GF-D8 (cell line): ENCODE results near the gene SLC2A1.

Source experiments
- DNase-seq: peaks from one replicate; lab custom pipeline; 2025; lab: John Stamatoyannopoulos, UW

Gene SLC2A1

DNA sequence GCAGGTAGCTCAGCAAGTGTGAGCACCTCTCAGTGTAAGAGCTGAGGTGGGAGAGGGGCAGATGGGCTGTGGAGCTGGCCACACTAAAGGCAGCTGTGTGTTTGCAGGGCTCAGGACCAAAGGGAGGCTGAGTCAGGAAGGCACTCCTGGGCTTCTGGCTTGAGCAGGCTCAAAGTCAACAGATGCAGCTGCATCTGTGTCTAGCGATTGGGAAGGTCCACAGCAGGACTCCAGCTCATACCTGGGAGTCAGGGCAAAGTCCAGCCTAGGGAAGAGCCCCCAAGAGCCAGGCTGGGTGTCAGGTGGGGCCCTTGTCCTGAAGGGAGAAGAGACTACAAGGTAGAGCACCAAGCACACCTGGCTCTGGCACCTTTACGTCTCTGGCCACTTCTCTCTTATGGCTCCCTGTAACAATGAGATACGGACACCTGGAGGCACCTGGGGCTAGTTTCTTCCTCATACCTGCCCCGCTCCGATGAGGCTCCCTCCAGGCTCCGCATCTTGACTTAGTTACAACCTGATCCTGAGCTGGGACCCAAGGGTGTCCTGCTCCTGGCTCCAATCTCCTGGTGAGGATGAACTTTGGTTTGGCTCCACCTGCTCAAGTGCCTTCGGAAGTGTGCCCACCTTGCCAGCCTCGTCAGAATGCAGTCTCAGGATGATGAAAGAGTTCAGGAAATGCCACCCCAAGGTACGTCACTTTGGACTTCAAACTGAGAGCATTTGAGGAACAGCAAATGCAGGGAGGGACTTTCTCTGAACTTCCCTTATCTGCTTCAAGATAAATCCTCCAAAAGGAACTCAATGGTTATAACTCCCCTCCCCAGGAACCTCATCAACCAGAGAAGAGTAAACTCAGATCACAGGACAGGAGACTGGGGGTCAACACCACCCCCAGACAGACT lies 21.5 kb upstream of the SLC2A1 start:
- no peak for DNase-seq

DNA sequence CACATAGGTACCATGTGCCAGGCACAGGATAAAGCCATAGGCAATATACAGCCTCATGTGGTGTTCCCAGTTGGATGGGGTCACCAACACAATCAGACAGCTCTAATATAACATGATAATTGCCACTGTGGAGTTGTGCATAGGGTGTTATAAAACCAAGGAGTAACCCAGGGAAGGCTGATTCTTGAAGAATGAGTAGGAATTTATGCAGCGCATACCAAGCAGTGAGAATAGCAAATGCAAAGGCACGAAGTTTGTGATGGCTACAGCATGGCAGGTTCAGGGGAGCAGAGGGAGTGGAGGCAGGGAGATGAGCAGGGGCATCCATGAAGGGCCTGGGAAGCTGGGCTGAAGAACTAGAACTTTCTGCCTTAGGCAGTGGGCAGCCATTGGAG lies 20.4 kb upstream of the SLC2A1 start:
- no peak for DNase-seq

DNA sequence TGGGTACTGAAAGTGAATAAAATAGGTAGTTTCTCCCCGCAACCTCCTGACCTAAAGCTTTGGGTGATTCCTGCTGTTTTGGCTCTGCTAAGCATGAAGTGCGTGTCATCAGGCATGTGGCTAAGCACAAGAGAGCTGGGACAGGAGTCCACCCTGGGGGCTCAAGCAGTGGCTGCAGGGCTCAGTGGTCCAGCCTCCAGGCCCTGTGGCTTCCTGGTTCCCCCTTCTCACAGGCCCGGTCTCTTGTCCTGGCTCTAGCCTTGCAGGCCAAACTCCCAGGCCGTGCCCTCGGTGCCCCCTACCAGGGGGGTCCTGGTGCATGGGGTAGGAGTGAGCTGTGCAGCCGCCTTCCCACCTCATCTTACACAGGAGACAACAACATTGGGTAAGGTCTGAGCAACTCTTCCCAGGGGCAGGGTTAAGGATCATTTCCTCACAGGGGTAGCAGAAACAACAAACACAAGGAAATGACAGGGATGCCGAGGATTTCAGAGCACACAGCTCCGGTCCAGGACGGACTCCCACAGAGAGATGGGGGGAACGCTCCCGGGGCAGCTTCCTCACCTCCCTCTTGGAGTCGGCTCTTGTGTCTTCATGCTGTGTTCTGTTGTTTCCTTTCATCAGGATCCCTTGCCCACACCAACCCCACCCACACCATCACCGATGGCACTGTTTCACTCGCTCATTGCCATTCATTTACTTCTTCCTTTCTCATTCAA lies 19.8 kb upstream of the SLC2A1 start:
- DNase-seq = no peak

DNA sequence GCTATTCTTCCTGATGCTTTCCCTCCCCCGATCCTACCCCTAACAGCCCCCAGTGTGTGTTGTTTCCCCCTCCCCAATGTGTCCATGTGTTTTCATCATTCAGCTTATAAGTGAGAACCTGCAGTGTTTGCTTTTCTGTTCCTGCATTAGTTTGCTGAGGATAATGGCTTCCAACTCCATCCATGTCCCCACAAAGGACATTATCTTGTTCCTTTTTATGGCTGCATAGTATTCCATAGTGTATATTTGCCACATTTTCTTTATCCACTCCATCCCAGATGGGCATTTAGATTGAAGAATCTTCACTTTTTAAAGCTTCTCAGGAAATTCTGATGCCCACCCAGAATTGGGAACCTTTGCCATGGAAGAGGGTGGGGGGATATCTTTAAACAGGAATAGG lies 19.0 kb upstream of the SLC2A1 start:
- no peak for DNase-seq

DNA sequence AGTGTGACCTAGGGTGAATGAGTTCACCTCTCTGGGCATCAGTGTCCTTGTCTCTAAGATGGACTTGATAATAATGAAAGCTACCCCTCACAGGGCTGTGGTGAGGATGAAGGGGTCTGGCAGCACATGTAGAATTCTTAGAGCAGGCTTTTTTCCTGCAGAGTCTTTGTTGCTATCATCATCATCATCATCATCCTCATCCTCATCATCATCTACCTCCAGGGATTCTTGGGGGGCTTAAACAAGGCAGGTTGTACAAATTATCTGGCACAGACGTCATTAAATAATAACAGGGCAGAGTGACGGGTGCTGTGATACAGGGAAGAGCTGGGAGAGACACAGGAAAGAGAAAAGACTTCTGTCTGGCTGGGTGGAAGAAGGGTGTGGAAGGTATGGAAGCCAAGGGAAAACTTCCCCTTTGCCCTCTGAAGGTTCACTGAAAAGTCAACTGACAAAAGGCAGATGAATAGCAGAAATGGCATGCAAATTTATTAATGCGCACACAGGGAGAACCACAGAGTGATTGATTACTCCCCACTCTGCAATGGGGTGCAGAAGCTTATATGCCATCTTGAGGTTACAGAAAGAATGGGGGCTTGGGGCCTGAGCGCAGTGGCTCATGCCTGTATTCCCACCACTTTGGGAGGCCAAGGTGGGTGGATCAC lies 17.0 kb upstream of the SLC2A1 start:
- no peak for DNase-seq

DNA sequence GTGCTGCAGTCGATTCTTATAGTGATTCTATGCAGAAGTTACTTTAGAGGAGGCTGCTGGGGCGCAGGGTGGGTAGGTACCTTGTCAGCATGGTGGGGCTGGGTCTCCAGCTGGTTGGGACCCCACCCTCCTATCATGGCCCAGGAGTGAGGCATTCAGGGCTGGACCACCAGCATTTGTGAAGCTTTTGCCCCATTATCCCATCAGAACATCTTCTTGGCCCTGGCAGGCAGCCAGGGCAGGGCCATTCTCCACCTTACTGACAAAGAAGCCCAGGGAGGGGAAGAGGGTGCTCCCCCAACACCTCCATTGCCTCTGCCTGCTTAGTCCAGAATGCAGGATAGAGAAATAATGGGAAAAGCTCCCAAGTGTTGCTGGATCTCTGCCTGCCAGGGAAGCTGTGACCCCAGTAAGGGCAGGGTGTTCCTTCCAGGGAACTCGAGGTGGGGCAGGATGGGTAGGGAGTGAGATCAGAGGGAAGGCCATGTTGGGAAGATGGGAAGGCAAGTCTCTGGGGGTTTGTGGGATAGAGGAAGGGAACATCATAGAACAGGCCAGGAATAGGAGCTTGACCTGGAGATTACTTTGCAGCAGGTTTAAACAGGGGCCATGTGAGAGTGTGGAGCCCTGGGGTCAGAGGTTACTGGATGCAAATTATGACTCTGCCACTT lies 16.2 kb upstream of the SLC2A1 start:
- DNase-seq = no peak

DNA sequence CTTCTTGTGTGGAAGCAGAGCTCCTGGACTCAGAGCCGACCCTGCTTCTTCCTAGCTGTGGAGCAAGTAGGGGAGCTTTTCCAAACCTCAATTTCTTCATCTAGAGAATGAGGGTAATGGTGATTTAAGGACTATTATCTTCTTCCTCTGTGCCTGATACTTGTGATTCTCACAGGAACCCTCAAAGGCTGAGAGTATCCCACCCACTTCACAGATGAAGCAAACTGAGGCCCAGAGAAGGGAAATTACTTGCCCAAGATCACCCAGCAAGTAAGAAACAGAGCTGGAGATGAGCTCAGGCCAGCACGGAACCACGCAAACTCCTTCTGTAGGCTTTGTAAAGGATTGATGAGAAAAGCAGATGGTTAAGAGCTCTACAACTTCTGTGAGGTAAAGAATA lies 15.1 kb upstream of the SLC2A1 start:
- no peak for DNase-seq

DNA sequence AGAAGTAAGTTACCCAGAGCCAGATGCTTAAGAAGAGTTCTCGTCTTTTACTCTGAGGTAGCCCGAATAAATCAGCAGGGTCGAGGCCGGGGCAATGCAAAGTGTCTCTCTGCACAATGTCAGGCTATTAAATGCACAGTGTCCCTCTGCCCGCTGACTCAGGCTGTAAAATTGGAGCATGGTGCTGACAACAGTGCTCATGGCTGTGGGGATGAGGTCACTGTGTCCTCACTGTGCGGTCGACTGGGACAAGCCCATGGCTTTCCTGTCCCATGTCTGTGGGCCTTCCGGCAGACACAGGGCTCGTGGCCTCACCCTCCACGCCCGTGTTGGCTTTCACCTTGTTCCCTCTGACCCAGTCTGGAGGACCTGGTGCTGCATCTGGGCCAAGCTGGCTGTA lies 14.6 kb upstream of the SLC2A1 start:
- DNase-seq = no peak

DNA sequence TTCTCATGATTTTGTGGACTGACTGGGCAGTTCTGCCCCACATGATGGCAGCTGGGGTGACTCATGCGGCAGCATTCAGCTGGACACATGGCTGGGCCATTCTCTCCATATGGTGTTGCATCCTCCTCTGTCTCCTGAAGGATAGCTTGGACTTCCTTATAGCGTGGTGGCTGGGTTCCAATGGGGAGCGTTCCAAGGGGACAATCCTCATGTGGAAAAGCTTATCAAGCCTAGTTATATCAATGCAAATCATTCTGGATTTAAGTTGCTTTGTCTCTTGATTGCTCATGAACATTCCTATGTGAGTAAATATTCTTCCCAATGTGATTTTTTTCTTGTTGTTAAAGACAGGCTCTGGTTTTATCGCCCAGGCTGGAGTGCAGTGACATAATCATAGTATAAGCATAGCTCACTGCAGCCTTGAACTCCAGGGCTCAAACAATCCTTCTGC lies 13.2 kb upstream of the SLC2A1 start:
- no peak for DNase-seq

DNA sequence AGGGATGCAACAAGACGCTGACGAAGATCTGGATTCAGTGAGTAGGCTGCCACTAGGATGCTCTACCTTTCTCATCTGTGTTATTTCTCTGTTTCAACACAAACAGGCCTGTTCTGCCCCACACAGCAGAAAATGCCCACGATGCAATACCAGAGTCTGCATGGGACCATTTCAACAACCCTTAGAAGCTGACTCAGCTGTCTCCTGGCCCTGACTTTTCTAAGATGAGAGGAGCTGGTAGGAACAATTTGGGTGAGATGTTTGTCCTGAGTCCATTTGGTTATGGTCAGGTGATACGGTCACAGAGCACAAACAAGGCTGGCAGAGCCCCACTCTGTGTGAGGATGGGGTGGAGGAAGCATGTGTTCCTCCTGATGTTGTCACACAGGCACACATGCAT lies 11.5 kb upstream of the SLC2A1 start:
- DNase-seq = no peak

DNA sequence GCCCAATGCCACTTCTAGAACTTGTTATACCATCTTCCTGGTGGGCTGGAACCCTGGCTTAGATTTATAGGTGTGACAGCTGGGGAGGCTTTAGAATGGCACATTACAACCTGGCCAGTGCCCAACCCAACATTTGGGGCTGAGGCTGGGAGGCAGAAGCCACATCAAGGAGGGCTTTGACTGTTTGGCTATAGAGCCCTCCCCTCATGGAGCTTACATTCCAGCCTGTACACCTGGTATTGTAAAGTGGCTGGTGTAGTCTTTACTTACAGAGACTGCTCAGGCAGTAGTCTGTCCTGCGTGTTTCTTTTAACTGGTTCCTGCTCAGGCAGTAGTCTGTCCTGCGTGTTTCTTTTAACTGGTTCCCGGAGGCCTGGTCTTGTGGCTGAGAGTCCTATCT lies 10.0 kb upstream of the SLC2A1 start:
- no peak for DNase-seq

DNA sequence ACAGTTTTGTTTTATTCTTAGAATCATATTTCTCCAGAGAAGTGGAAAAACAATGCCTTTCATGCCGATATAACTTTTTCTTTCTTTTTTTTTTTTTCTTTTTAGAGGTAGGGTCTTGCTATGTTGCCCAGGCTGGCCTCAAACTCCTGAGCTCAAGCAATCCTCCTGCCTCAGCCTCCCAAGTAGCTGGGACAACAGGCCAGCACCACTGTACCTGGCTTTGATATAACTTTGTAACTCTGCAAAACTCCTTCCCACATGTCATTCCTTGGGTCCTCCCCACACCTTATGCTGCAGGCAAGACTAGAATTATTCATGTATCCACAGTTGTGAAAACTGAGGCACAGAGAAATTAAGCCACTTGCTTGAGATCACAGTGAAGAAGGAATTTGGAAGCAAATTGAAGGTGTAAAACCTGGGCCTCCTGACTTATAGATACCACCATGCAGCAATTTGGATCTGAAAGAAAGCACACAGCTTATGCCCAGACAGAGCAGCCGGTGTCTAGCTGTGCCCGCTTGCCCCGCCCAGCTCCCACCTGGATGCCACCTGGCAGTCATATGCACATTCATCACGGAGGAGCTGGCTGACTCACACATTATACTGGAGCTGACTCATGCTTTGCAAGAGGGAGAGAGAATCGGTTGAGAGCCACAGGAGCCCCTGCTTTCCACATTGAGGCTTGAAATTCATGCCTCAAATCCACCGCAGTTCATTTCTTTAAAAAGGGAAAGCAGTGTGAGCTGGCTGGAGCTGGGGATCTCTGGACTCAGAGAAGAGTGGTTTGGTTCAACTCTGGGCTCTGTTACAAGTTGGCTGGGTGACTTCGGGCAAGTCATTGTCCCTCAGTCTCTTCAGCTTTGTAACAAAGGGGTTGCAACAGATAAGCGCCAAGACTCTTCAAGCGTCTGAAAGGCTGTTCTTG lies 8.3 kb upstream of the SLC2A1 start:
- DNase-seq = no peak

DNA sequence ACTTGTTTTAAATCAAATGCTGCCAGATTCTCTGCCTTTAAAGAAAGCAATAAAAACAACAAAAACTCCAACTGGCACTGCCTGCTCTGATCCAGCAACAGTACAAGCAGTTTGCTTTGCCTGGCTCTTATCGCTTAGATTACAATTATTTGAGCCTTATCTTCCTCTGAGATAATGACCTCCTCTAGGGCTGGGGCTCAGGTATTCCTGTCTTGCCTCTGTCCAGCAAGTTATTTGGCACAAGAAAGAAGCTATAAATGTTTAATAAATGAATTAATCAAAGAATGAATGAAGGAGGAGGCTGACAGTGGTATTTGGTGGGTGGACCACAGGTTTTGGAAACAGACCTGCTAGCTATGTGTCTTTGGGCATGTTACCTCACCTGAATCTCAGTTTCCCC lies 6.7 kb upstream of the SLC2A1 start:
- DNase-seq = no peak

DNA sequence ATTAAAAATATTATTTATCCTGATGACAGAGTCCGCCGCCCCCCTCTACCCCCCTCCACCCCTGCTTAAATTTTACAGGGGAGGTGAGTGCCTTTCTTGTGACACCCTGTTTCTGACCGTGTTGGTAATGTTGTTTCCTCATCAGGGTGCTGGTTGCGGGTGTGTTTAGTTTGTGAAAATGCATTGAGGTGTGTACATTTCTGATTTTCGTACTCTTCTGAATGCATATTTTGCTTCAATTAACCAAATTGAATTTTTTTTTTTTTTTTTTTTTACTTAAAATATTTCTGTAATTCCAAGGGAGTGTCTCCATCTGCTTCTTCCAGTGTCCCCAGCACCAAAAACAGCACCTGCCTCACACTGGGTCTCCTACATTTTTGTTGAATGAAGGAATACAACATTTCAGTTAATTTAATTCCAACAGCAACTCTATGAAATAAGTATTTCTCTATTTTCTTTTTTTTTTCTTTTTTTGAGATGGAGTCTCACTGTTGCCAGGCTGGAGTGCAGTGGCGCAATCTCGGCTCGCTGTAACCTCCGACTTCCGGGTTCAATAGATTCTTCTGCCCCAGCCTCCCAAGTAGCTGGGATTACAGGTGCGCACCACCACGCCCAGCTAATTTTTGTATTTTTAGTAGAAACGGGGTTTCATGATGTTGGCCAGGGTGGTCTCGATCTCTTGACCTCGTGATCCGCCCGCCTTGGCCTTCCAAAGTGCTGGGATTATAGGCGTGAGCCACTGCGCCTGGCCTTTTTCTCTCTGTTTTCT lies 5.6 kb upstream of the SLC2A1 start:
- no peak for DNase-seq

DNA sequence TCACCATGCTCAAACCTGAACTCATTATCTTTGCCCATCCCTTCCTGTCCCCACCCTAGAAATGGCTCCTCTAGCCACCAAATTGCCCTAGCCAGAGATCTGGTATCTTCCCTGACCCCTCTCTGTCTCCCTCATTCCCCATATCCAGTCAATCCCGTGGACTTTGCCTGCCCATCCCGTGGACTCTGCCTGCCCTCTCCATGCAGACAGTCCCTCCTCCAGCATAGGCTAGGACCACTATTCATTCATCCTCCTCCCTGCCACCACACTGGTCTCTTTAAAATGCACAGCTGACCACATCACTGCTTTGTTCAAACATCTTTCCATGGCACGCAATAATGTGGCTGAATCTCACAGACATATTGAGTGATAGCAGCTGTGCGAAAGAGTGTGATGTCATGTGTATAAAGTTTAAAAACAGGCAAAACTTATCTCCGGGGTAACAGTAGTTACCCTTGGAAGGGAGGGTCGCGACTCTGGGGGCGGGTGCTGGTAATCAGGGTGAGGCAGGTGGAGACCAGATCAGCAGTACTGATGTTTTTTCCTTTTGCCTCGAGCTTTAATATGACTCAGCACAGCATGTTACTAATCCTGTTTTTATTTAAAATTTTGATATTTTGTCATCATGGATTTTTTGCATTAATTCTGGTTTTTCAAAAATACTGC lies 4.8 kb upstream of the SLC2A1 start:
- DNase-seq = no peak

DNA sequence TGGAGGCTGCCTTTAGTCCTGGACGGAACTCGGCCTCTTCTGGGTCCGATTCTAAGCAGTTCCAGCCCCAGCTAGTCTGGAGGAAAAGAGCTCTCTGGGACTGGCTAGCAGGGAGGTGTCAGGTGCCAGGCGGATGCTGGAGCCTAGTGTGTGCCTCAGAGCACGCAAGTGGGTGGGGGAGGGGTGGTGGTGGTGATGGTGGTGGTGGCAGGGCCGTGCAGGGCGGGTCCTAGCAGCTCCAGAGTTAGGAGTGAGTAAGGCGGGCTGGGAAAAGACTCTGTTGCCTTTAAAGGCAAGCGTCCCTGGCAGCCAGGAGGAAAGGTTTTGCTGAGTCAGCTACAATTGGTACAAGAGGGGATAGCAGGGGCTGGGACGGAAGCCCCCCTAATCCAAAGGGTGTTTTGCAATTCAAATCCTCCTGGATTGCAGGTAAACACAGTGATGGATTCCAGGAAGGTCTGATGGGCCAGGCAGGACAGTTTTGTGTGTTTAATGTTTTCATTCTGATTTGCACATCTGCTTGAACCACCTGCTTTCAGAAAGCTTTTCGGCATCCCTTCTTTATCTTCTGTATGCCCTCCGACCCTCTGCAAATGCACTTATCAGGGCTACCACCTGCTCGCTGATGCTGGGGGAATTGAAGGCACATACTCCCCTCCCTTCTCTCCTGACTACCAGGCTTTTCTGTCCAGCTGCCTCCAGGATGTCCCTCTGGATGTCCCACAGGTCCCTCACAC lies 4.1 kb upstream of the SLC2A1 start:
- no peak for DNase-seq

DNA sequence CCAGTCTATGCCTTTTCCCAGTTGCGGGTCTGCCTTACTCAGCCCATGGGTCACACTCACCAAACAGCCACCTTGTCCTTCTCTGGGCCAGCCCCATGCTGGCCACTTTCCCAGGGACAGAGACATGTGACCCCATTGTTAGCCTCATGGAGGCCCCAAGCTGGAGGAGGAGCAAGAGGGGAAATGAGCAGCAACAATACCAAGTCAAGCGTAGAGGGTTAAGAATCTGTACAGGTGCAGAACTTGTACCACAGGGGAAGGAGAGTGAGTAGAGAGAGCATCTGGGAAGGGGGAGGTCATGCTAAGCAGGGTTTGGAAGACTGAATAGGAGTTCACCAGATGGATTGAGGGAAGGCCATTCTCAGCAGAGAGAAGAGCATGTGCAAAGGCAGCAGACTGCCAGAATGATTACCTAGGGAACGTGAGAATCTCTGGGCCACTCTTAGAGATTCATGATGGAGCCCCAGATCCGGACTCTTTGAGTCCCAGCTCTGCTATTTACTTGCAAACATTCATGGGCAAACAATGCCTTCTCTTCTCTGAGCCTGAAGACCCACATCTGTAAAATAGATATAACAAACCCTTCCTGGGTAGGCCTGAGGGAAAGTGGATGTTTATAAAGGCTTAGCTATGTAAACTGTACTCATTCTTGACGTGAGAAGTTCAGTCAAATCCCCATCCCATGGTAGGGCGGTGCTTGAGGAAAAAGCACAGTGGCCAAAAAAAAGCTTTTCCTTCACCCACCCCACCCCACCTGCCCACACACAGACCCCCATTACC lies 2.8 kb upstream of the SLC2A1 start:
- DNase-seq = no peak

DNA sequence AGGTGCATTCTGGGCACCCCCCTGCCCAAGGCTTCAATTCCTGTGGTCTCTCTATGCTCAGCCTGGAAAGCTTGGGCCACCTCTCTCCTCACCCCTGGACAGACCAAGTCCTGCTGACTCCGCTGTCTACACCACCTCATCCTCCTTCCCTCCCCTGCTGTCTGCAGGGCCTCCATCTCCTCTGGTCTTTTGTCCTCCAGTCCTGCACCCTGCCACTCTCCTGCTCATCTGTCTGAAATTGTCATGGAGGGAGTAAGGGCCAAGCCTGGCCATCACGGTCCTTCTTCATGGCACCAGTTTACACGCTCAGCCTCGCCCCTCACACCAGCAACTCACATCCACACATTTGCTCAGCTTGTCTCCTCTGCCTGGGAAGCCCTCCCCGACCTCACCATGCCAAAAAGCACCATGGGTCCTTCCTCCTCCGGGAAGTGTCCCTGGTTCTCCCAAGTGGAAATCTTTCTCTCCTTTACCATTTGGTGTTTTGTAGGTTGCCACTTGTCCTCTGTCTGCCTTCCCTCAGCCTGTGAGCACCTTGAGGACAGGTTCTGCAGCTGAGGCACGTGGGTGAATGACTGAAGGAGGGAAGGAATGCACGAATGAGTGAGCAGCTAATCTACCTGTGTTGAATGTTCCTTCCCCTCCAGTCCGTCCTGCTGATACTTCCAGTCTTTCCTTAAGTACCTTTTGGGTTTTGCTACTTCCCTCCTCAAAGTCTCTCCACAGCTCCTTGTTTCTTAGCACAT lies 2.1 kb upstream of the SLC2A1 start:
- DNase-seq = no peak
